ENCODE data around the gene SSU72.
A peak's percentile ranks its signal among the peaks of the same experiment; 100 is the strongest.
"Not testable (repeated sequence)": the region's sequence is repeated elsewhere in the genome, so short reads cannot be mapped to it uniquely, and the experiment has no call there.

SSU72 gene

GRCh38 chr1:1523651-1524050 lies 51.0 kb downstream of the SSU72 start:
- not testable (repeated sequence) for DNase-seq

GRCh38 chr1:1523226-1523625 lies 51.4 kb downstream of the SSU72 start:
- not testable (repeated sequence) for DNase-seq

GRCh38 chr1:1522536-1522935 lies 52.1 kb downstream of the SSU72 start:
- not testable (repeated sequence) for DNase-seq

- DNase-seq = no peak
These were observed 53.3 kb downstream of the SSU72 start for GRCh38 chr1:1521331-1521730.

GRCh38 chr1:1519805-1520505 lies 54.7 kb downstream of the SSU72 start:
- not testable (repeated sequence) for DNase-seq

GRCh38 chr1:1518621-1519007 lies 56.0 kb downstream of the SSU72 start:
- not testable (repeated sequence) for DNase-seq

GRCh38 chr1:1517973-1518620 lies 56.6 kb downstream of the SSU72 start:
- no peak for DNase-seq

GRCh38 chr1:1516923-1517322 lies 57.7 kb downstream of the SSU72 start:
- not testable (repeated sequence) for DNase-seq

- DNase-seq = not testable (repeated sequence)
These were observed 60.3 kb downstream of the SSU72 start for GRCh38 chr1:1514376-1514775.

- not testable (repeated sequence) for DNase-seq
These were observed 61.0 kb downstream of the SSU72 start for GRCh38 chr1:1513675-1514074.

GRCh38 chr1:1512425-1512824 lies 62.2 kb downstream of the SSU72 start:
- not testable (repeated sequence) for DNase-seq

GRCh38 chr1:1511533-1512285 lies 63.0 kb downstream of the SSU72 start, which contains the start of gene ATAD3A:
TSS of gene ATAD3A (plus strand) at chr1:1512162. CDS start at chr1:1512269, 107 bp downstream.
- peak; percentile 99 for DNase-seq

GRCh38 chr1:1510912-1511532 lies 63.6 kb downstream of the SSU72 start:
- peak; percentile 17 for DNase-seq

GRCh38 chr1:1509465-1509850 lies 65.2 kb downstream of the SSU72 start:
- not testable (repeated sequence) for DNase-seq

- not testable (repeated sequence) for DNase-seq
These were observed 65.7 kb downstream of the SSU72 start for GRCh38 chr1:1508775-1509464.

GRCh38 chr1:1507305-1507704 lies 67.4 kb downstream of the SSU72 start:
- no peak for DNase-seq

- DNase-seq = not testable (repeated sequence)
These were observed 68.9 kb downstream of the SSU72 start for GRCh38 chr1:1505801-1506200.

- DNase-seq = peak; percentile 31
These were observed 69.3 kb downstream of the SSU72 start for GRCh38 chr1:1505366-1505798.

- DNase-seq = peak; percentile 49
These were observed 69.8 kb downstream of the SSU72 start for GRCh38 chr1:1504777-1505365.

- DNase-seq = not testable (repeated sequence)
These were observed 79.1 kb downstream of the SSU72 start for GRCh38 chr1:1495461-1495975.

- not testable (repeated sequence) for DNase-seq
These were observed 80.4 kb downstream of the SSU72 start for GRCh38 chr1:1494311-1494710.
